CD4-positive, alpha-beta T cell (primary cell): Measurements from ENCODE around the gene COL15A1. TPM values are rescaled to one million over a fixed set of nuclear protein-coding genes. Genes with fewer than 3 reads are reported as not detected.

Experiments used
- ATAC-seq: fragments of 200-7000 bp; cut with Tn5 transposase; one replicate; pipeline ENCODE4 v1.10.0; 2022; ENCODE audit warnings: mild to moderate bottlenecking; ENCODE audit not compliant: poor library complexity
- CTCF ChIA-PET: fragments of 350-600 bp; sonication (Branson Sonifier 250); formaldehyde crosslinking; loops from one replicate; lab custom pipeline; 2021; ENCODE audit warnings: antibody characterized with exemption, inconsistent platforms; lab: Charles Lee
- POLR2A ChIA-PET: fragments of 350-600 bp; sonication (Branson Sonifier 250); formaldehyde crosslinking; loops from one replicate; lab custom pipeline; 2021; ENCODE audit warnings: antibody characterized with exemption, inconsistent platforms; lab: Charles Lee
- DNase-seq, 14 experiments: peaks; one replicate each; pipeline ENCODE4 v3.0.0-alpha.2; 2013 to 2020; ENCODE audit warnings: mixed read lengths in 2 of 14
- H3K27ac ChIP-seq, 2 donors: one replicate each; pipeline versions ENCODE4 v1.5.1 to v1.7.0; 2013; ENCODE audit warnings: low read length in 2 of 2, low read depth in 1 of 2, mild to moderate bottlenecking in 1 of 2
- H3K27me3 ChIP-seq, 2 experiments: 1 replicate in 1 of 2; 2 replicates in 1 of 2; pipeline versions ENCODE4 v1.6.1 to v1.7.0; 2013; ENCODE audit warnings: low read length in 2 of 2, control low read depth in 1 of 2, mild to moderate bottlenecking in 1 of 2, moderate library complexity in 1 of 2; ENCODE audit not compliant: insufficient read depth in 2 of 2, control insufficient read depth in 1 of 2
- H3K36me3 ChIP-seq: one replicate; pipeline ENCODE4 v1.6.1; 2013; ENCODE audit warnings: low read length, control low read depth; ENCODE audit not compliant: insufficient read depth
- H3K4me1 ChIP-seq: one replicate; pipeline ENCODE4 v1.6.1; 2013; ENCODE audit warnings: low read length, control low read depth; ENCODE audit not compliant: insufficient read depth
- H3K4me3 ChIP-seq: one replicate; pipeline ENCODE4 v1.5.1; 2013; ENCODE audit warnings: mild to moderate bottlenecking, low read length, moderate library complexity
- H3K9me3 ChIP-seq, 2 experiments: 1 replicate in 1 of 2; 2 replicates in 1 of 2; pipeline versions ENCODE4 v1.6.1 to v1.7.0; 2013; ENCODE audit warnings: low read length in 2 of 2, mild to moderate bottlenecking in 2 of 2, control low read depth in 1 of 2, moderate library complexity in 1 of 2; ENCODE audit not compliant: control insufficient read depth in 1 of 2, insufficient read depth in 1 of 2
- H3K27ac Mint-ChIP-seq: one replicate; pipeline ENCODE4 v1.8.0; 2020; ENCODE audit warnings: mixed read lengths
- H3K27me3 Mint-ChIP-seq: one replicate; pipeline ENCODE4 v1.8.0; 2021; ENCODE audit warnings: mixed read lengths
- H3K36me3 Mint-ChIP-seq: one replicate; pipeline ENCODE4 v1.8.0; 2021; ENCODE audit warnings: low read depth, mixed read lengths
- H3K4me1 Mint-ChIP-seq: one replicate; pipeline ENCODE4 v1.8.0; 2021; ENCODE audit warnings: low read depth, mixed read lengths
- H3K4me3 Mint-ChIP-seq: one replicate; pipeline ENCODE4 v1.8.0; 2020; ENCODE audit warnings: mild to moderate bottlenecking, mixed read lengths
- H3K9me3 Mint-ChIP-seq: one replicate; pipeline ENCODE4 v1.8.0; 2020; ENCODE audit warnings: mixed read lengths
- CTCF ChIP-seq: fragments of 200-600 bp; IDR thresholded peaks from one replicate; pipeline ENCODE4 v1.8.0; 2022; ENCODE audit warnings: antibody characterized with exemption, mild to moderate bottlenecking
- intact Hi-C, 2 experiments: fragments of 100-400 bp; cut with DNase I in 1 of 2; cut with micrococcal nuclease in 1 of 2; formaldehyde crosslinking; loops; one replicate each; pipeline versions ENCODE4 v1.15.1 to v1.9.0; 2023 to 2025; cut with DNase I, micrococcal nuclease
- total RNA-seq, 174 experiments: library from RNA in 2 of 174; stranded (reverse) in 2 of 174; gene quantifications; one replicate each; pipeline ENCODE4 v1.2.3 and lab custom pipeline; 2021 to 2026

The COL15A1 gene
- total RNA-seq, 2 experiments from 2014 or later: not detected

- Mint-ChIP-seq H3K27me3 (no peaks in the 10 kb centered on the region), H3K4me1 (peaks cover 36% of the 10 kb centered on the region), H3K36me3 (no peaks in the 10 kb centered on the region), H3K27ac (no peak overlapping the region), H3K9me3 (no peaks in the 10 kb centered on the region), H3K4me3 (no peak overlapping the region)
- DNase-seq (no peak), ATAC-seq (no peak)
- H3K27ac ChIP-seq: no peak overlapping the region
- H3K36me3 ChIP-seq: no peaks in the 10 kb centered on the region
- TF ChIP-seq CTCF: no peak
- H3K9me3 ChIP-seq: no peaks in the 10 kb centered on the region
- ChIA-PET CTCF (no interaction called here), POLR2A (interaction anchor here (1.1 kb wide), 1 partner anchor 35 kb away, joined by 4 read pairs; no protein-coding TSS in a partner anchor)
- H3K4me3 ChIP-seq: no peak overlapping the region
- H3K27me3 ChIP-seq: no peaks in the 10 kb centered on the region
- intact Hi-C loops: no loop called here
- H3K4me1 ChIP-seq: peaks cover 24% of the 10 kb centered on the region
Measured at GRCh38 chr9:99083051-99083450, 139.3 kb downstream of the COL15A1 start.

GRCh38 chr9:99085949-99086948, 142.5 kb downstream of the COL15A1 start:
- Mint-ChIP-seq H3K4me3 (no peak overlapping the region), H3K27ac (no peak overlapping the region), H3K27me3 (no peaks in the 10 kb centered on the region), H3K36me3 (no peaks in the 10 kb centered on the region), H3K4me1 (peaks cover 20% of the 10 kb centered on the region), H3K9me3 (no peaks in the 10 kb centered on the region)
- no peaks in the 10 kb centered on the region for H3K36me3 ChIP-seq
- DNase-seq: peak in 3 of 14 experiments; percentile 21 to 60 (median 44)
- TF ChIP-seq CTCF: no peak
- H3K27ac ChIP-seq: no peak overlapping the region
- H3K4me3 ChIP-seq: no peak overlapping the region
- H3K27me3 ChIP-seq: no peaks in the 10 kb centered on the region
- ATAC-seq: no peak
- no peaks in the 10 kb centered on the region for H3K9me3 ChIP-seq
- H3K4me1 ChIP-seq: peaks cover 23% of the 10 kb centered on the region
- ChIA-PET CTCF (no interaction called here), POLR2A (interaction anchor here (1.0 kb wide), 1 partner anchor 10 kb away, joined by 7 read pairs; no protein-coding TSS in a partner anchor)
- intact Hi-C loops: no loop called here

GRCh38 chr9:99087462-99087861, 143.8 kb downstream of the COL15A1 start:
- CTCF ChIA-PET: no interaction called here
- POLR2A ChIA-PET: no interaction called here
- TF ChIP-seq CTCF: no peak

More at GRCh38 chr9:99087462-99087861, 143.8 kb downstream of the COL15A1 start:
- DNase-seq (no peak), ATAC-seq (no peak)
- intact Hi-C loops: no loop called here
- H3K36me3 ChIP-seq: no peaks in the 10 kb centered on the region
- H3K36me3 Mint-ChIP-seq: no peaks in the 10 kb centered on the region
- H3K4me1 Mint-ChIP-seq: peaks cover 28% of the 10 kb centered on the region
- H3K4me3 Mint-ChIP-seq: no peak overlapping the region
- no peaks in the 10 kb centered on the region for H3K9me3 Mint-ChIP-seq
- peaks cover 35% of the 10 kb centered on the region for H3K4me1 ChIP-seq
- no peak overlapping the region for H3K27ac ChIP-seq
- no peak overlapping the region for H3K4me3 ChIP-seq
- no peaks in the 10 kb centered on the region for H3K27me3 Mint-ChIP-seq
- no peak overlapping the region for H3K27ac Mint-ChIP-seq
- no peaks in the 10 kb centered on the region for H3K27me3 ChIP-seq
- H3K9me3 ChIP-seq: no peaks in the 10 kb centered on the region
